ENCODE data around the gene DCST2. TPM values are rescaled to one million over a fixed set of nuclear protein-coding genes. Genes with fewer than 3 reads are reported as not detected.

DCST2 gene
- total and polyA plus RNA-seq, 9 of the 15 experiments (the other 6 are each of a cell fraction or from before 2014, with no cell fraction given), result 0.09 to 0.49 (median 0.11) TPM; not detected in 3

- TF ChIP-seq E2F6 (IDR thresholded peaks at IDR 0.05; ENCODE audit: borderline replicate concordance in 1 of 2, extremely low read depth in 1 of 2, insufficient read depth in 1 of 2, insufficient read length in 1 of 2, low read depth in 1 of 2, low read length in 1 of 2, poor library complexity in 1 of 2, severe bottlenecking in 1 of 2) (peak; percentile 94 to 97), FOXP1 (CRISPR knock-in tag; IDR thresholded peaks at IDR 0.05) (0 out of 2 replicates have a peak, but pooled peaks have one; percentile 25), SP2 (IDR thresholded peaks at IDR 0.05; ENCODE audit: extremely low read depth, low read depth, low read length, poor library complexity, severe bottlenecking) (peak; percentile 96), FOSL1 (tag; conservative IDR thresholded peaks at IDR 0.05) (no peak), POLR3A (IDR thresholded peaks at IDR 0.05; ENCODE audit: borderline replicate concordance, extremely low read depth, insufficient read depth, insufficient read length) (no peak), PPARD (CRISPR knock-in tag; IDR thresholded peaks at IDR 0.05) (no peak), DEAF1 (CRISPR knock-in tag; IDR thresholded peaks at IDR 0.05) (0 out of 2 replicates have a peak, but pooled peaks have one; percentile 31), U2AF2 (optimal IDR thresholded peaks at IDR 0.05; ENCODE audit: low read depth, low read length) (no peak), ZBTB17 (CRISPR knock-in tag; IDR thresholded peaks at IDR 0.05) (no peak), MYNN (IDR thresholded peaks at IDR 0.05) (0 out of 2 replicates have a peak, but pooled peaks have one; percentile 25), MYNN (CRISPR knock-in tag; IDR thresholded peaks at IDR 0.05) (no peak), ZNF175 (CRISPR knock-in tag; IDR thresholded peaks at IDR 0.05; ENCODE audit: low read depth) (no peak), ZNF740 (CRISPR knock-in tag; IDR thresholded peaks at IDR 0.05) (no peak), ZNF740 (tag; IDR thresholded peaks at IDR 0.05) (no peak), HCFC1 (IDR thresholded peaks at IDR 0.05; ENCODE audit: low read depth, low read length) (peak; percentile 53; the same call in 1 of the 2 replicates), SRF (CRISPR knock-in tag; IDR thresholded peaks at IDR 0.05) (peak in 1 of 2 experiments; percentile 67; a peak in 1 of 4 replicates), HOMEZ (CRISPR knock-in tag; IDR thresholded peaks at IDR 0.05) (no peak), SNAPC5 (CRISPR knock-in tag; IDR thresholded peaks at IDR 0.05) (no peak)
Measured at GRCh38 chr1:154982897-154983648, 50.5 kb downstream of the DCST2 start, which contains the start of gene FLAD1 (continued).

Measured in K562 (cell line).